Measurements from ENCODE around the gene PLAGL2.
"Not testable (repeated sequence)": the region's sequence is repeated elsewhere in the genome, so short reads cannot be mapped to it uniquely, and the experiment has no call there.

Gene PLAGL2

GRCh38 chr20:32207626-32208498, at the start of gene PLAGL2, which contains the start of gene POFUT1:
Gene PLAGL2 (minus strand): TSS chr20:32207743. CDS start chr20:32202178, 5,565 bp downstream.
Gene POFUT1 (plus strand): TSS chr20:32207880. CDS start chr20:32207942, 62 bp downstream.
- DNase-seq = peak; percentile 92

GRCh38 chr20:32252189-32252588, 44.6 kb upstream of the PLAGL2 start:
- DNase-seq = no peak

GRCh38 chr20:32251470-32251869, 43.9 kb upstream of the PLAGL2 start:
- DNase-seq = no peak

- no peak for DNase-seq
These were observed 41.6 kb upstream of the PLAGL2 start for GRCh38 chr20:32249030-32249738.

GRCh38 chr20:32248043-32248442, 40.5 kb upstream of the PLAGL2 start:
- no peak for DNase-seq

GRCh38 chr20:32246208-32246607, 38.7 kb upstream of the PLAGL2 start:
- not testable (repeated sequence) for DNase-seq

GRCh38 chr20:32244959-32245358, 37.4 kb upstream of the PLAGL2 start:
- DNase-seq = no peak

- DNase-seq = no peak
These were observed 36.7 kb upstream of the PLAGL2 start for GRCh38 chr20:32244150-32244823.

GRCh38 chr20:32241807-32242206, 34.3 kb upstream of the PLAGL2 start:
- DNase-seq = no peak

- DNase-seq = no peak
These were observed 32.7 kb upstream of the PLAGL2 start for GRCh38 chr20:32240205-32240604.

- no peak for DNase-seq
These were observed 31.2 kb upstream of the PLAGL2 start for GRCh38 chr20:32238483-32239425.

- DNase-seq = no peak
These were observed 29.9 kb upstream of the PLAGL2 start for GRCh38 chr20:32237419-32237818.

- no peak for DNase-seq
These were observed 29.3 kb upstream of the PLAGL2 start for GRCh38 chr20:32236819-32237218.

GRCh38 chr20:32236048-32236533, 28.5 kb upstream of the PLAGL2 start:
- DNase-seq = no peak

- no peak for DNase-seq
These were observed 27.9 kb upstream of the PLAGL2 start for GRCh38 chr20:32235331-32236047.

- DNase-seq = no peak
These were observed 26.7 kb upstream of the PLAGL2 start for GRCh38 chr20:32234135-32234808.

GRCh38 chr20:32233286-32233685, 25.7 kb upstream of the PLAGL2 start:
- no peak for DNase-seq

GRCh38 chr20:32232326-32232886, 24.9 kb upstream of the PLAGL2 start:
- no peak for DNase-seq

GRCh38 chr20:32231847-32232246, 24.3 kb upstream of the PLAGL2 start:
- peak; percentile 3 for DNase-seq

GRCh38 chr20:32231245-32231644, 23.7 kb upstream of the PLAGL2 start:
- no peak for DNase-seq
